HEK293T (cell line): ENCODE results near the gene CA10.

Experiments used
- FOXA1 ChIP-seq: fragments of 450-650 bp; IDR thresholded peaks from 2 replicates; pipeline ENCODE4 v1.6.1; 2016; ENCODE audit warnings: mild to moderate bottlenecking
- ZNF384 ChIP-seq: fragments of 450-650 bp; IDR thresholded peaks from 2 replicates; pipeline ENCODE4 v1.6.1; 2016

- TF ChIP-seq ZNF384 (no peak), FOXA1 (no peak)
Observed at GRCh38 chr17:51855806-51856205, 302.7 kb downstream of the CA10 start.
